HG02970 (cell line): ENCODE results near the gene LHPP.

ENCODE experiments used
- ATAC-seq: cut with Tn5 transposase; IDR thresholded peaks from one replicate; pipeline ENCODE4 v1.9.1; 2021; ENCODE audit warnings: mild to moderate bottlenecking, moderate library complexity, moderate number of reproducible peaks; ENCODE audit not compliant: unreplicated experiment, low FRiP score

LHPP gene

DNA sequence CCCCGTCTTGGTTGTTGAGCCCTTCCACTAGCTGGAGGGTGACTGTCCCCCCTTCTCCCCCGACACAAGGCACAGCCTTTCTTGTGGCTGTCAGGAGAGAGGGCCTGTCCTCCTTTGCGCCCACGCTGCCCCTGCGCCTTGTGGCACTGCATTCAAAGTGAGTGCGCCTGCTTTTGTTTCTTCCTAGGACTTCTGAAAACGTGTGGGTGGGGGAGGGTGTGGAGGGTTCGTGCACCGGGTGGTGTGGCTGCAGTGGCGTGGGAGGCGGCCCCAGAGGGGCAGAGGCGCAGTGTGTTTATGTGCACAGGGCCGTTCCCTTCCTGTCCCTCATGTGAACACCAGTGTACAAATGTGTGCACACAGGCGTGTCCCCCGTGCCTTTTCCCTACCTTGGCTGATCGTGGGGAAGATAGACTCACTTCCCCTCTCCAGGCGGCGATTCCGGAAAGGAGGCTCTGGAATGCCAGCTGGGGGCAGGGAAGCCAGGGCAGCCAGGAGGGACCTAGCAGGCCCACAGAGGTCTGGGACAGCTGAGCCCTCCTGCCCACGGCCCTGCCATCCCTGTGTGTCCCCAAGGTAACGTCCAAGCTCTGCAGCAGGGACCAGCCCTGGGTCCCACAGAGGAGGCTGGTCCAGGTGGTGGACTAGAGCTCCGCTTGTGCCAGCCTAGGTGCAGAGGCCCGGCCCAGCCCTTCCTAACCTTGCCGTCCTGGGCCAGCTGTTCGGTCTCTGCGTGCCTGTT lies 88.8 kb downstream of the LHPP start:
- no peak for ATAC-seq

DNA sequence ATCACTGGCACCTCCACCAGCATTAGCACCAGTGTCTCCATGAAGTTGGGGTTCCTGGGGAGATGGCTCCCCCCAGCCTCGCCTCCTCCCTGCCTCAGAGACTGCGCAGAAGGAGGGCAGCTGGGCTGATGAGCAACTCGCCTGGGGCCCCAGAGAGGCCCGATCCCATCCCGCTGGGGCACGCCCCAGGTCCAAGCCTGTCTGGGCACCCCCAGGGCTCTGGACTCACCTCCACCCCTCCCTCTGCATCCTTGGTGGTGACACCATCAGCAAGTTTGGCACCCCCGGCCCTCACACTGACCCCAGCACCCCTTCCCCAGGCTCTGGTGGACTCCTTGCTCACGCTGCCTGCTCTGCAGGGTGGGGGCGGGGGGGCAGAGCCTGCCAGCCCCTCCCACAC lies 89.5 kb downstream of the LHPP start:
- ATAC-seq, result no peak

DNA sequence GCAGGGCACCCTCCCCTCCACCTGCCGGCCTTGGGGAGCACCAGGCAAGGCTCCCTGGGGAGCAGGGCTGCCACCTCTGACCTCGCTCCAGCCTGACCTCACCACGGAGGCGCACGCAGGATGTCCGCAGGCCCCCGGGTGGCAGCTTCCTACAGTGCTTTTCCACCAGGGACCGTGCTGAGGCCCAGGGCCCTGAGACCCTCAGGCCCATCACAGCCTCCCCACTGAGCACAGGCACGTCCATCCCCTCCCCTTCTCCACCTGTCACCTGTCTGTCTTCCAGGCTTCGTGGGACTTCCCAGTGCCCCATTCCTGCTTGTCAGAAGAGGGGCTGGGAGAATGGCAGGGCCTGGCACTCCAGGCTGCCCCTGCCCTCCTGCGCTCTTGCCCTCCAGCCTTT lies 90.1 kb downstream of the LHPP start:
- ATAC-seq, result no peak

DNA sequence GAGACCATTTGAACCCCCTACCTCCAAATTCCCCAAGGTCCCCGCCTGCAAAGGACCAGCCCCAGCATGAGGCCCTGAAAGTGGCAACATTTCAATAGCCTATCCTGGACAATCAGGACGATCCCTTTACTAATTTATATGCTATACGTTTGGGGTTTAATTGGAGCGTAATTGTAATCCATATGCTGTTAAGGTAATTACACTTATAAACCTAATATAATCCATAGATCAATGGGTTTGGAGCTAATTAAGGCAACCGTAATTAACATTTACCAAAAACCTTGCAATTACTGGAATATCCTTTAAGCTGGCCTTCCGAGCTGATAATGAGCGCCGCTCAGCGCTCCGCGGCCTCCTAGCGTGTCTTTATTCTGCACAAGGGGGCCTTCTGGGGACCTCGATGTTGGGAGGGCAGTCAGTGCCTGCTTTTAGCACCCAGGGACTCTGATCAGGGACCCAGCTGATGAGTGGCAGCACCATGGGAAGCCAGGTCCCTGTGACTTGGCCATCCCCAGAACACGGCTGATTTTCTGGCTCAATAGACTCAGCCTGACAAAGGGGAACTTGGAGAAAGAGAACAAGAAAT lies 91.2 kb downstream of the LHPP start:
- no peak for ATAC-seq

DNA sequence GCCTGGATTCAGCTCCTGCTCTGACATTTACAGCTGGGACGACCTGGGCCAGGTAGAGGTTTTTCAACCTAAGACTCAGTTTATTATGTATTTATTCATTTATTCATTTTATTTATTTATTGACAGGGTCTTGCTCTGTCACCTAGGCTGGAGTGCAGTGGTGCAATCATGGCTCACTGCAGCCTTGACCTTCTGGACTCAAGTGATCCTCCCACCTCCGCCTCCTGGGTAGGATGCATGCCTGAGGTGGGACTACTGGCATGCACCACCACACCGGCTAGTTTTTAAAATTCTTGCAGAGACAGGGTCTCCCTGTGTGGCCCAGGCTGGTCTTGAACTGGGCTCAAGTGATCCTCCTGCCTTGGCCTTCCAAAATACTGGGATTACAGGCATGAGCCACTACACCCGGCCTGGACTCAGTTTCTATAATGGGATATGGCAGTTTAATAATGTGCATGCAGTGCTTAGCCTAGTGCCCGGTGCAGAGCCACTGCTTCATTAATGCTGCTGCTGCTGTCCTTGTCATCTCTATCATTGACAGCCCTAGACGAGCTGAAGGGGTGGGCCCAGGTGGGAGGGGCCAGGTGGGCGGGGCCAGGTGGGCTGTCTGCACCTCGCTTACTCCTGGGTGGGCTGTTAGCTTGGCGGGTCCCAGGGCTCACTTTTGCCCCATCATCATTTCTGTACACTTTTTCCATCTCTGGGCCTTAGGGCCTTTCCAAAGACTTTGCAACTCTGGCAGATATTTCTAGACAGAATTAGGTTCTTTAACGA lies 92.6 kb downstream of the LHPP start:
- no peak for ATAC-seq

DNA sequence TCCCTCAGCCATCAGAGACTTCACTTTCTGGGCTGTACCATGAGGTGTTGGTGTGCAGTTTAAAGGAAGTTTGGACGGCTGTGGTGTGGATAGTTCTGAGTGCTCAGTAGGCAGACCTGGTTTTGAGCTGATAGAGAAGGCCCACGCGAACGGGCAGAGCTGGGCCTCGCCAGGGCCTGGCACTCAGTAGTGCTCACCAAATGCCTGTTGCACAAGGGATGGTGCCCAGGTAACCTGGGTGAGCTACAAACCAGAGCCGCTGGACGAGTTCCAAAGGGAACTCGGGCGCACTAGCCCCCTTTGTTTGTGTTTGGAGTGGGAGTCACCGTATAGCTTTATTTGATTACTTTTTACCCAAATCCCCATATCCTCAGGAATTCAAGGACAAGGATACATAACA lies 95.5 kb downstream of the LHPP start:
- no peak for ATAC-seq

DNA sequence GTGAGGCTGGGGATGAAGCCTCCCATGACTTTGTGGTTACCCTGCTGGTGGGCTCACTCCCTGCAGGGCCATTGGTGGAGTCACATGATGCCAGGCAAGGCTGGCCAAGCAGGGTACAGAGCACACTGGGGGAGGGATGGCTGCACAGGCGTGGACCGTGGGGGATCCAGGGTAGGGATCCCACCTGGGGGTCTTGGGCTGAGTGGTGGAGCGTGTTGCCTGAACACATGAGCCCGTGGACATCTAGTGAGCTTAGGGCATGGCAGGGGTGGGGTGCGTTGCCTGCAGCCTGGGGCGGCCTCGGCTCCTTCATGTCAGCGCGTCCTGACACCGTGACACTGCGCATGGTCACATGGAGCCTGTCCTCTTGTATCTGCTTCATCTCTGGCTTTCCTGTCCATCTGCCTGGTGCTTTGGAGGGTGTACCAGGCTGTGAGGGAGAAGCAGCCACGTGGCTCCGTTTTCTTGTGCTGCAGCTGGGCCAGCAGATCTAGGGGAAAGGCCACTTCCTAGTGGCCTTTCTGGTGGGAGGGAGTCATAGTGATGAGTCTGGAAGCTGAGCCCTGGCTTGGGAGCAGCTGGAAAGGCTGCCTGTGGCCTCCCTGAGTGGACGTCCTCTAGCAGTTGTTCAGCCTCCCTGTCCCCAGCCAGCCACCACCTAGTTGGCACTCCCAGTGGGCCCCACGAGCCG lies 96.2 kb downstream of the LHPP start:
- no peak for ATAC-seq

DNA sequence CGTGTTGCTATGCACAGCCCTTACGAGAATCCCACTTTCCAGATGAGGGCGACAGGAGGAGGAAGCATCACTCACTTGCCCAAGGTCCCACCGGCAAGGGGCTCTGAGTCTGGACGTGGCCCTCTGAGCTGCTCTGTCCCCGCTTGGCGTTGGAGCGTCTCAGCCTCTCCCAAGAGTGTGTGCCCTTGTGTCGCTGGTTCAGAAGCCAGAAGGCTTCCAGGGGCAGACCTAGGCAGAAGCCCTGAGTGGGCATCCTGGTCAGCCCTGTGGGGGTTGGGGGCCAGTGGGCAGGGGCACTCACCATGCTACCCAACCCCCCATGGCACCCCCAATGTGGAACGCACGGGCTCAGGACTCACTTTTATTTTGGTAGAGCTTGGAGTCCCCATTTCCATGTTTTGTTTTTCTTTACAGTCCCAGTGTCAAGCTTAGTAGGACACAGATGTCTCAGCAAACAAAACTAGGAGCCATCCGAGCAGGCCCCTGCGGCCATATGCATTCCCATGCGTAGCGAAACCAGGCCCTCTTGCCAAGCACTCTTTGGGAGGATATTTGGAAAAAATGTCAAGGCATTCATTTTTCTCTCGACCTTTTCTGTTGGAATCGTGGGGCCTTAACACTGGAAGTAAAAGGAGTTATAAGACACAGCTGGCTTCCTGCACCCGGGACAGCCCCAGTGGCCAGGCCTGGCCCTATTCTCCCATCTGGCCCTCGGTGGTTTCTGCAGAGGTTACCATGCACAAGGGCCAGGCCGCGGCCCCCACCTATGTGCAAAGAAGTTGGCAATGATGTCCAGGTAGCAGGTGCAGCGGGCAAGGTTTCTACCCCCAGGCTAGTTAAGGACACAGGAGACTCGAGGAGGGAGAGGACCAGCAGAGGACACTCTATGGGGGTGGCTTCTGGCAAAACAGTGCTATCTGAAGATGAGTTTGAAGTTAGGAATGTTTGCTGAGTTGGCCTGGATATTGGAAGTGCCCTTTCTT lies 97.0 kb downstream of the LHPP start:
- ATAC-seq, result no peak

DNA sequence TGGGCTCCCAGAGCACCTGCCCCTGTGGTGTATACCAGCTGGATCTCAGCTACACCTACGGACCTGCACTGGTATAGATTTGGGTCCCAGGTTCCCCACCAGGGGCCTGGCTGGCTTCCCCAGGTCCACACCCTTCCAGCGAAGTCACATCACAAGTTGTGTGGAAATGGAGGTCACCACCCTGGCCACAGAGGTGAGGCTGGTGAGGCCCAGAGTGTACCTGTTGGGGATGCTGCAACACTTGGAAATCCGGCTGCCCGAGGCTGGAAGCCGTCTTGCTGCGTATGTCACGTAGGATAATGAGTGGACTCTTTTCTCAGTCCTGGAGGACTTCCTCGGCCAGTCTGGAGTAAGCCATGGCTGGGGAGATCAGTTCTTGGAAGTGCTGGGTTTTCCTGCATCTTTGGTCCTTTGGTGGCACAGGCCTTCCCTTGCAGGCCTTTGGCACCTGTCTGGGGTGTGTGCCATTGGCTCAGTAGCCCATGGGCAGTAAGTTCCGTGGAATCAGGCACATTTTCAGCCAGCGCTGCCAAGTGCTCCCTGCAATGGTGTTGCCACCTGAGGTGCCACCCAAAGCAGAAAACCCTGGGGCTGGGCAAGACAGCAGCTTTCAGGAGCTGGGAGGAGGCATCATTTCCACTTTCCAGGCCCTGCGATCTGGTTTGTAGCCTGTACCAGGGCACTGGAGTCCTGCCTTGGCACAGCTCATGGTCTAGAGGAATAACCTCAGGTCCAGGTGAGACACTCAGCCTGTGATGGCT lies 97.9 kb downstream of the LHPP start:
- no peak for ATAC-seq

DNA sequence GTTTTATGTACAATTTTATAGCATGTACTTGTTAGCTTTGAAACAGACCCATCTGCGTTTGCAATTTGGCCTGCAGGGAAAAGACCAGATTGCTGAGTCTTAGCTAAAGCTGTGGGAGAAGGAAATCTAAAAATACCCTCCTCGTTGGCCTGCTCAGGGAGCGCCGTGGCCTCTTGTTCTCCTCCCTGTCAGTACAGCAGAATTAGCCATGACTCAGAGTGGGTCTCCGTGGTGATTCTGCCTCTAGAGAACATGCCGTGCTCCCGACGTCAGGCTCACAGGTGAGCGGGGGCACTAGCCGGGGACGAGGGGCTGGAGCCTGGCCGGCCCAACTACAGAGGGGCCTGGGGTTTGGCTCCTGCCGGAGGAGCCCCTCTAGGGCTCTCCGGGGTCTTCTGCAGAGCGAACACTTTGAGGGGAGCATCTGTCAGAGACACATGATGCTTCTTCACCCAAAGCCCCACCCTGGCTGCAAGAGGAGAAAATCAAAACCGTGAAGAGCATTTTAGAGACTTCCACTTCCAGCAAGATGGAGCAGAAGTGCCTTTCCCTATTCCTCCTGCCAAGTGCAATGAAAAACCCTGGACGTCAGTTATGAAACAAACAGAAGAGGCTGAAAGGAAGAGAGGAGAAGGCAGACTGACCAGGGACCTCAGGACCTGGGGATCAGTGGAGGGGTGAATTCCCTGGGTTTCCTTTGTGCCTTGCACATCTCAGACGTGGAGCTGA lies 98.9 kb downstream of the LHPP start:
- no peak for ATAC-seq

DNA sequence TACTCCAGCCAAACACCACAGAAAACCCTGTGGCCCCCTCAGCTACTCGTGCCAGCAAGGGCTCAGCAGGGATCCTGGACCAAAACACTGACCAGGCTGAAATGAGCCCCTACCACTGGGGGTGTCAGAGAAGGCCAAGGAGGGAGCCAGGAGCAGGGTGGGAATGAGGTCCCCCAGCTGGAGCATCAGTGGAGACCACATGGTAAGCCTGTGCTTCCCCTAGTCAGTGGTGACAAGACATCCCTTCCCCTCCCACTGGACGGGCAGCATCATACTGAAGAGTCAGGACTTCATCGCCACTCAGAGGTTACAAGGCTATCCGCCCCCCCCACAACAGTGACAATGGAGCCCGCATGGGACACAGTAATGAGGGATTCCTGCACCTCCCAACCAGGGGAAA lies 99.6 kb downstream of the LHPP start:
- no peak for ATAC-seq

DNA sequence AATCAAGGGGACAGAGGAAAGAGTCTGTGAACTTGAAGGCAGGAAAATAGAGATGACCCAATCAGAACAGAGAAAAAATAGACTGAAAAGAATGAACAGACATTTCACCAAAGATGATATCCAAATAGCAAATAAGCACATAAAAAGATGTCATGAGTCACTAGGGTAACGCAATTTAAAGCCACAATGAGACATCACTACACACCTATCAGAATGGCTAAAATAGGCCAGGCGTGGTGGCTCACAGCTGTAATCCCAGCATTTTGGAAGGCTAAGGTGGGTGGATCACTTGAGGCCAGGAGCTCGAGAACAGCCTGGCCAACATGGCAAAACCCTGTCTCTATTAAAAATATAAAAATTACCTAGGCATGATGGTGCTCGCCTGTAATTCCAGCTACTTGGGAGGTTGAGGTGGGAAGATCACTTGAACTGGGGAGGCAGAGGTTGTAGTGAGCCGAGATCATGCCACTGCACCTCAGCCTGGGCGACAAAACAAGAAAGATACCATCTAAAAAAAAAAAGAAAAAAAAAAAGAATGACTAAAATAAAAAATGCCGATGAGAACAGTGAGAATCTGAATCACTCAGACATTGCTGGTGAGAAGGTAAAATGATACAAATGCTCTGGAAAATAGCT lies 100.9 kb downstream of the LHPP start:
- no peak for ATAC-seq

DNA sequence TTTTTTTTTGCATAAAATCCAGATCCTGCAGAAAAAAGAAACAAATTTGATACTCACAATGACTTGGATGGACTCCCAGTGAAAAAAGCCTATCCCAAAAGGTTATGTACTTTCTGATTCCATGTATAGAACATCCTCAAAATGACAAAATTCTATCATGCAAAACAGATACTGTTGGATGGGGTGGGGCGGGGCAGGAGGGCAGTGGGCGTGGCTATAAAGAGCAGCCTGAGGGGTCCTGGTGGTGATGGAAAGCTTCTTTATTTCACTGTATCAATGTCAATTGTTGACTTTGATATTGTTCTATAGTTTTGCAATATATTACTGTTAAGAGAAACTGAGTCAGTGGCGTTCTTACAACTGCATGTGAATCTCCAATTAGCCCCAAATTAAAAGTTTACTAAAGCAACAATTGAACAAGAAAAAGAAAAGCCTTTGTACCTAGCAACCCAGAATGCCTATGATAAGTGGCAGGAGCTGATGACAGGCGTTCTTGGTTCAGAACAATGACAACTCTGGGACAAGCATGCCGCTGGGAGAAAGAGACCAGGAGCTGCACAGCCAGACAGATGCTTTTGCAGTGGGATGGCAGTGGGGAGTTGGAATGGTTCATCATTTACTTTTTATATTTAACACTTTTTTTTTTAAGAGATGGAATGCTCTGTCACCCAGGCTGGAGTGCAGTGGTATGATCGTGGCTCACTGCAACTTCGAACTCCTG lies 101.9 kb downstream of the LHPP start:
- no peak for ATAC-seq

DNA sequence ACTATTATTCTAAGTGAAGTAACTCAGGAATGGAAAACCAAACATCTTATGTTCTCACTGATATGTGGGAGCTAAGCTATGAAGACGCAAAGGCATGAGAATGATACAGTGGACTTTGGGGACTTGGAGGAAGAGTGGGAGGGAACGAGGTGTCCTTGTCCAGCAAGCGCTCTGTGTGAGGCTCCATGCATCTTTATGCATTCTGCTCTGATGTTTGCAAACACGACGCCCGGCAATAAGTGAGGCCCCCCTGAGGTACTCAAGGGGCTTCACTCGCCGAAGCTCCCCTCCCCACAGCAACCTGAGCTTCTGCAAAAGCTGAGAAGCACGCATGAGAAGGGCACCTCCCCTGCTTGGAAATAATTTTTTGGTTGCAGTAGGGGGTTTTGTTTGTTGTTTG lies 103.3 kb downstream of the LHPP start:
- ATAC-seq, result no peak

DNA sequence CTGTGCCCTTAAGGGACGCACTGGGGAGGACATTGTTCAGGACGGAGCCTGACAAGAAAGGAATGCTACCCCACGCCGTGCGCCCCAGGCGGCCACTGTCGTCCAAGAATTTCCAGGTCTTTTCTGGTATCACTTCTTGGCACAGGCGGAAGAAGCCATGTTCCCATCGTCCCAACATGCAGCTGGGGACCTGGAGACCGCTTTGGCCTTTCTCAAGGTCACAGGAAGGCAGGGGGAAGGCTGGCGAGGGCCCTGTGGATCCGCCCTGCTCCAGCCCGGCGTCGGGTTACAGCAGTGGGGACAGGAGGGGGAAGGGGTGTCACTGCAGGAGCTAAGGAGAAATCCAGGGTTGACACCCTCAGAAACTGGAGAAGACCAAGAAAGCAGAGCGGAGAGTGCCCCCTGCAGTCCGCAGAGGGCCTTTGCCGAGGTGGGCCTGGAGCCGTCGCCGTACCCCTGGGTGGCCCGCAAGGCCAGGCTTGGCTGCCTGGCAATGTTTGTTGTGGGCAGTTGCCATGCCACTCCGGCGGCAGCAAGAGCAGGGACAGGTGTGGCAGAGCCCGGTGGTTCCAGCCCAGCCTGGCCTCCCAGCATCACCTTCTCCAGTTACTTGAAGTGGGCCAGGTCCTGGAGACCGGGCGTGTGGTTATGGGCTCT lies 104.1 kb downstream of the LHPP start:
- ATAC-seq, result no peak

DNA sequence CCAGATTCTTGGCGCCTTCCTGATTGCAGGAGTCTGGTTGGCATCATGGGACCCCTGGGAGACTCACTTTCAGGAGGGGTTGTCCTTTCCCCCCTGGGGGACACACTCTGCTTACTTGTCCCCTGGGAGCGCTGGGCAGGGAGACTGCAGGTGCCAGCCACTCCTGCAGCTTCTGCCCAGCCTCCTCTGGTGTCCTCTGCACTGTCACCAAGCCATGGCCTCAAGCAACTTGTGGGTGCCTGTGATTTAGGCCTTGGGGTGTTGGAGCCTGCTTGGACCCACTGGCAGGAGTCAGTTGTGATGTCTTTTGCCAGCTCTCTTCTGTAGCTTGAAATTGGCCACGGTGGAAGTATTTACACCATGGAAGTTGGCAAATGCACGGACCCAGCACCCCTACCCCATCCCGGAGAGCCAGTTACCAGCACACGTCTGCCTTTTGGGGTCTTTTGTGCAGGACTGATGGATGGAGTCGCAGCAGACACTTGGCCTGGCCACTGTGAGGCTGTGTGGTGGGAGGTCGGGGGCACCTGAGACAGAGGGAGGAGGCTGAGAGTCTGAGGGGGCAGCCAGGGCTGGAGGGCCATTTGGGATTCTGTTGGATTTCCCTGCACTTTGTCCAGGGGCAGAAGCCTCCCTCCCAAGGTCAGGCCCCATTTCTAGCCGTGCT lies 104.7 kb downstream of the LHPP start:
- no peak for ATAC-seq
